GM12874 (cell line): ENCODE results near the gene KCNIP3.

Experiments used
- TF ChIP-seq, protein P1 (sequence below): IDR thresholded peaks from 2 replicates; pipeline ENCODE4 v1.5.1; 2011; ENCODE audit warnings: low read depth, mild to moderate bottlenecking, control low read depth, low read length, moderate library complexity; ENCODE audit not compliant: insufficient read depth

Gene KCNIP3

DNA sequence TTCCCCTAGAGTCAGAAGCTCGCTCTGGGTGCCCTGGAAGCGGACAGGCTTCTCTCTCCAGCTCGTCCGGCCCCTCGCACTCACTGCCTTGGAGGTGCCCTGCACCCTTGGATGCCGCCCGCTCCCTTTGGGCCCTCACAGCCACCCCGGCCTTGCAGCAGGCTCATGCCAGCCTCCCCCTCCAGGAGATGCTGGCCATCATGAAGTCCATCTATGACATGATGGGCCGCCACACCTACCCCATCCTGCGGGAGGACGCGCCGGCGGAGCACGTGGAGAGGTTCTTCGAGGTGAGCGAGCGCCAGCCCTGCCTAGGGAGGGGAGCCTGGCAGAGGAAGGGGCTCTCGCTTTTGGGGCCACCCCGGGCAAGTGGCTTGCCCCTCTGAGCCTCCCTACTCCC is 85.0 kb downstream of the KCNIP3 start:
- TF ChIP-seq, protein P1, sequence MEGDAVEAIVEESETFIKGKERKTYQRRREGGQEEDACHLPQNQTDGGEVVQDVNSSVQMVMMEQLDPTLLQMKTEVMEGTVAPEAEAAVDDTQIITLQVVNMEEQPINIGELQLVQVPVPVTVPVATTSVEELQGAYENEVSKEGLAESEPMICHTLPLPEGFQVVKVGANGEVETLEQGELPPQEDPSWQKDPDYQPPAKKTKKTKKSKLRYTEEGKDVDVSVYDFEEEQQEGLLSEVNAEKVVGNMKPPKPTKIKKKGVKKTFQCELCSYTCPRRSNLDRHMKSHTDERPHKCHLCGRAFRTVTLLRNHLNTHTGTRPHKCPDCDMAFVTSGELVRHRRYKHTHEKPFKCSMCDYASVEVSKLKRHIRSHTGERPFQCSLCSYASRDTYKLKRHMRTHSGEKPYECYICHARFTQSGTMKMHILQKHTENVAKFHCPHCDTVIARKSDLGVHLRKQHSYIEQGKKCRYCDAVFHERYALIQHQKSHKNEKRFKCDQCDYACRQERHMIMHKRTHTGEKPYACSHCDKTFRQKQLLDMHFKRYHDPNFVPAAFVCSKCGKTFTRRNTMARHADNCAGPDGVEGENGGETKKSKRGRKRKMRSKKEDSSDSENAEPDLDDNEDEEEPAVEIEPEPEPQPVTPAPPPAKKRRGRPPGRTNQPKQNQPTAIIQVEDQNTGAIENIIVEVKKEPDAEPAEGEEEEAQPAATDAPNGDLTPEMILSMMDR, result no peak

DNA sequence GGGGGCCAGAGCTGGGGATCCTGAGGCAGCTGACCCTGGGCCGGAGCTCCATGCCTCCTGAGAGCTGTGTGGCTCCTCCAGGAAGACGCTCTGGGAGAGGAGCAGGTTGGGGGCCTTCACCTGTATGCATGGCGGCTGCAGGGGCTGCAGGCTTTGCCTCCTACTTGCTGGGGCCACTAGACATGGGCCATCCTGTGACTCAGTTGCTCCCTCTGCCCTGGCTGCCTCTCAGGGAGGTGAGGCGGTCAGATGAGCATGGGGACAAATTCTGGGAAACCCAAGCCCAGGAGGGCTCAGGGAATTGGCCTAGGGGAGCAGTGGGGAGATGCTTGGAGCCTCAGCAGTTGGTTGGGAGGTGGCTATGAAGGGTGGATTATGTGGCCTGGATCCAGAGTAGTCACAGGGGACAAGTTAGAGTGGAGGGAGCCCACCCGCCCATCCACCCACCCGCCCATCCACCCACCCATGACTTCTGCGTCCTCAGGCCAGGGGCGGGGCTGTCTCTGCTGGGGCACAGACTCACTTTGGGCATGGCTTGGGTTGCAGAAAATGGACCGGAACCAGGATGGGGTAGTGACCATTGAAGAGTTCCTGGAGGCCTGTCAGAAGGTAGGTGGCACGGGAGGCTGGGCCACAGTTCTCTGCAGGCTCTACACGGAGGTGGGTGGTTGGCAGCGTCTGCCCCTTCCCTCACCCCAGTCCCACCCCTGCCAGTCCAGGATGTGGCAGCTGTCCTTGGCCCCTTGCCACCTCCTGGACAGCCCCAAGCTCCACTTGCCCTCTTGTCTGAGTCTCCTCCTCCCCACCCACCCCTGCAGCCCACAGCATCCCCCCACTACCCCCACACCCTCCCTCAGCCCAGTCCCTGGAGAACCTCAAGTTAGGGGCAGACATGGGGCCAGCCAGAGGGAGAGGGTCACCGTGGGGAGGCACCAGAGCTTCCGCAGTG is 85.8 kb downstream of the KCNIP3 start:
- TF ChIP-seq, protein P1, result no peak

DNA sequence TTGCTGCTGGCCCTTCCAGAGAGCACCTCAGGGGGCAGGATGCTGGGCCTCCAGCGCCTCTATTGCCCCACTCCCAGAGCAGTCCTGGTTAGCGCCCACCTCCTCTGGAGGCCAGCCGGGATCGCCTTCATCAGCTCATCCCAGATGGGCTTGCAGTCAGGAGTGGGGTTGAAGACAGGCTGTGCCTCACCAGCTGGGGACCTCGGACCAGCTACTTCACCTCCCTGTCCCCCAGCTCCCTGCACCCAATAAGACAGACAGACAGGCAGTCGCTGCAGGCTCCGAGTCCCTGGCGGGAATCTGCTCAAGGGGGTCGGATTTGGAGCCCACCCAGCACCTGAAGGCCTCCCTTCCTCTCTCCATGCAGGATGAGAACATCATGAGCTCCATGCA is 86.5 kb downstream of the KCNIP3 start:
- TF ChIP-seq, protein P1, result no peak

DNA sequence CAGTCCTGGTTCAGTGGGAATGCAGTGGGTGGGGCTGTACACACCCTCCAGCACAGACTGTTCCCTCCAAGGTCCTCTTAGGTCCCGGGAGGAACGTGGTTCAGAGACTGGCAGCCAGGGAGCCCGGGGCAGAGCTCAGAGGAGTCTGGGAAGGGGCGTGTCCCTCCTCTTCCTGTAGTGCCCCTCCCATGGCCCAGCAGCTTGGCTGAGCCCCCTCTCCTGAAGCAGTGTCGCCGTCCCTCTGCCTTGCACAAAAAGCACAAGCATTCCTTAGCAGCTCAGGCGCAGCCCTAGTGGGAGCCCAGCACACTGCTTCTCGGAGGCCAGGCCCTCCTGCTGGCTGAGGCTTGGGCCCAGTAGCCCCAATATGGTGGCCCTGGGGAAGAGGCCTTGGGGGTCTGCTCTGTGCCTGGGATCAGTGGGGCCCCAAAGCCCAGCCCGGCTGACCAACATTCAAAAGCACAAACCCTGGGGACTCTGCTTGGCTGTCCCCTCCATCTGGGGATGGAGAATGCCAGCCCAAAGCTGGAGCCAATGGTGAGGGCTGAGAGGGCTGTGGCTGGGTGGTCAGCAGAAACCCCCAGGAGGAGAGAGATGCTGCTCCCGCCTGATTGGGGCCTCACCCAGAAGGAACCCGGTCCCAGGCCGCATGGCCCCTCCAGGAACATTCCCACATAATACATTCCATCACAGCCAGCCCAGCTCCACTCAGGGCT is 87.9 kb downstream of the KCNIP3 start:
- TF ChIP-seq, protein P1, result no peak

DNA sequence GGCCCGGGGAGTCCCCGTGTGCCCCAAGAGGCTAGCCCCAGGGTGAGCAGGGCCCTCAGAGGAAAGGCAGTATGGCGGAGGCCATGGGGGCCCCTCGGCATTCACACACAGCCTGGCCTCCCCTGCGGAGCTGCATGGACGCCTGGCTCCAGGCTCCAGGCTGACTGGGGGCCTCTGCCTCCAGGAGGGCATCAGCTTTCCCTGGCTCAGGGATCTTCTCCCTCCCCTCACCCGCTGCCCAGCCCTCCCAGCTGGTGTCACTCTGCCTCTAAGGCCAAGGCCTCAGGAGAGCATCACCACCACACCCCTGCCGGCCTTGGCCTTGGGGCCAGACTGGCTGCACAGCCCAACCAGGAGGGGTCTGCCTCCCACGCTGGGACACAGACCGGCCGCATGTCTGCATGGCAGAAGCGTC is 88.4 kb downstream of the KCNIP3 start:
- TF ChIP-seq, protein P1, result no peak

DNA sequence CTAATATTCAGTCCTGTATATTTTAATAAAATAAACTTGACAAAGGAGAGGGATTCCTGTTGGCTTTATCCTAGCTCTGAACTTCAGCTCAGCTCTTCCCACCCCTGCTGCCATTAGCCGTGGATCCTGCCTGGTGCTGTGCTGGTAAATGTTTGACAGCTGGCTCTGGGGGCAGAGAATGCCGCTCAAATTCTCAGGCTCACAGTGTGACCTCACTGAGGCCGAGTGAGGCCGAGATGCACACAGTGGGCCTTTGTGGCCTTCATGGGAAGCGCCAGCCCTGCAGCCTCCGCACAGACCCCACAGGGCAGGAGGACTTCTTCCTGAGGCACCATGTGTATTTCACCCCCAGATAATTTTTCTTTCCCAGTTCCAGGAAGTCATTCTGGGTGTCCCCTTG is 88.9 kb downstream of the KCNIP3 start:
- TF ChIP-seq, protein P1, result no peak

DNA sequence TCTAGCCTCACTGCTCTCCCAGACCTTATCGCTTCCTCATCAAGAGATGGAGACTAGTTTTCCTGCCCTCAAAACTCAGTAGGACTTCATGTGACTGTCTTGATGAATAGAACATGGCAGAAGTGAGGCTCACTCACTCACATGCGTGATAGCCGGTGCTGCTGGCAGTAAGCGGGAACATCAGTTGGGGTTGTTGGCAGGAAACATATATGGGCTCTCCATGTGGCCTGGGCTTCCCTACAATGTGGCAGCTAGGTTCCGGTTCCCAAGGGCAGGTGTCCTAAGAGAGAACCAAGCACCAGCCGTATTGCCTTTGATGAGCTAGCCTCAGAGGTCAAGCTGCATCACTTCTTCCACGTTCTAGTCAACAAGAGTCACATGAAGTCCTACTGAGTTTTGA is 90.2 kb downstream of the KCNIP3 start:
- TF ChIP-seq, protein P1, result no peak
